ENCODE data around the gene ABHD4.

- TF ChIP-seq CTCF (IDR thresholded peaks at IDR 0.05) (no peak), POLR2A (IDR thresholded peaks at IDR 0.05) (no peak)
These were observed 46.2 kb downstream of the ABHD4 start, which contains the start of gene OR6J1 for GRCh38 chr14:22644305-22644635.
